Stimulated activated CD4-positive, alpha-beta T cell treated with anti-CD3 and anti-CD28 coated beads, Interleukin-4, amount 100 ng/mL, for 4 hours (primary cell): ENCODE data around the gene KRTAP3-2.
"Not testable (repeated sequence)": the region's sequence is repeated elsewhere in the genome, so short reads cannot be mapped to it uniquely, and the experiment has no call there.

Experiments used
- DNase-seq, 2 experiments: peaks; one replicate each; pipeline ENCODE4 v3.0.0-alpha.2; 2020

The KRTAP3-2 gene

DNA sequence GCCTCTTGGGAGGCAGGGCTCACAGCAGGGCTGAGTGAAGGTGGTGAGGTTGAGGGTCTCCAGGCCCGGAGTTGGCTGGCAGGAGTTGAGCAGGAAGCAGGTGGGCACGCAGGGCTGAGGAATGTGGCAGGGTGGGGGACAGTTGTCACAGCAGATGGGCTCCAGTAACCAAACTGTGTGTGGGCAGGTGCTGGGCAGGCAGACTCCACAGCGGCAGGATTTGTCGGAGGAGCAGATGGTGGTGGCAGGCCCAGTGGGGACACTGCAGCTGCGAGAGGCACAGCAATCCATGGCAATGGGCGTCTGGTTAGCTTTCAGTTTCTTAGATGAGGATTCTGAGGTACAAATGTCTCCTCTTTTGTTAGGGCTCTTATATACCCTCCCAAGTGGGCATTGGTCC lies at the start of gene KRTAP3-2:
TSS of gene KRTAP3-2 (minus strand) at position 344 of the 400 bp plus-strand sequence. CDS start at position 291, 53 bp downstream.
- DNase-seq = not testable (repeated sequence)

DNA sequence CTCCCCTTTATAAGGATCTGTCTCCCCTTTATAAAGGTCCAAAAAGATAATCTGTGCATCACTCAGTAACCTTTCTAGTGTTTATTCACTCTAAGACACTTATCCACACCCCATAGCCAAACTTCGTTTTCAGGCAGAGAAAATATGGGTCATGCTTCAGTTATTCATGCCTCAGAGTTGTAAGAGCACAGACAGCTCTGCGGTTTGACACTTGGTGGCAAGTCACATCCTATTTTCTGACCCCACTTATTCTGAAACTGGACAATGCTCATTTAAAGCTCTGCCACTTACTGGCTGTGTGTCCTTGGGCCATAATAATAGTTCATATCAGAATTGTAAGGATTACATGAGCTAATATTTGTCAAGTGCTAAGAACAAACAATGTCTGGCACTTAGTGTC lies 49.4 kb upstream of the KRTAP3-2 start:
- no peak for DNase-seq

DNA sequence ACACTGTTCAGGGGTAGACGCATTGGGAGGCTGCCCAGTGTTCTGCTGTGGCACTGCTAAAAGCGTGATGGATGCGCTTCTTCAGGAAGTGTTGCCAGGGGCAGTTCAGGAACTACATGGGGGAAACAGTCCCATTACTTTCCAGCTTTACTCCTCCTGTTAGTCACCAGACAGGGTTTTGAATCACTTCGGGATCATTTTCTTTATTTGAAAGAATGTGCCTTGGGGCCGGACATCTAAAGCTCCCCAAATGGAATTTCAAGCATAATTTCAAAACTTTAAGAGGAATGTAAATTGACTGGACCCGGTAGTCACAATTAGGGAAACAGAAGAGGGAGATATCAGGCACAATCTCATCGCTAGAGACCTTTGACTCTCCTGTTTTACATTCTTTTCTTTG lies 48.7 kb upstream of the KRTAP3-2 start:
- no peak for DNase-seq

DNA sequence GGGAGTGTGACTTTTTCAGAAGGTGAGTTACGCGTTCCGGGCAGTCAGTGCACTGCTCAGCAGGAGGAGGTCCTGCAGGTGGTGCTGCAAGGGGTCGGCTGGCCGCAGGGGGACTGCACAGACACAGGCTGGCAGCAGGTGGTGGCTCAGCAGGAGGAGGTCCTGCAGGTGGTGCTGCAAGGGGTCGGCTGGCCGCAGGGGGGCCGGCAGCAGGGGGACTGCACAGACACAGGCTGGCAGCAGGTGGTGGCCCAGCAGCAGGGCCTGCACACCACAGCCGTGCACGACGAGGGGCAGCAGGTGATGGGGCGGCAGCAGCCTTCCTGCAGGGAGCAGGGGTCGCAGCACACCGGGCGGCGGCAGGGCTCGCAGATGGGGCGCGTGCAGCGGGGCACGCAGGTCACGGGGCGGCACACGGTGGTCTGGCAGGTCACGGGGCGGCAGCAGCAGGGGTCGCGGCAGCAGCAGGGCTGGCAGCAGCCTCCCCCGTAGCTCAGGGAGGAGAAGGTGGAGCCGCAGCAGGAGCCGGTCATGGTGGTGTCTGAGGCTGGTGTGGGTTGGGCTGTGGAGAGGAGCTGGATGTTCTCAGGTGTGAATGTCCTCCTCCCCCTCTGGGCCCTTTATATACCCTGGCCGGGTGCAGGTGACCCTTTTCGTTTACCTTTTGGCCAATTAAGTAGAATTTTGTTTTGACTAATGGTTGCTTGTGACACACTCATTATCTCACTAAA lies 47.2 kb upstream of the KRTAP3-2 start, which contains the start of gene KRTAP2-1:
TSS of gene KRTAP2-1 (minus strand) at position 582 of the 731 bp plus-strand sequence. CDS start at position 533, 49 bp downstream.
- not testable (repeated sequence) for DNase-seq

DNA sequence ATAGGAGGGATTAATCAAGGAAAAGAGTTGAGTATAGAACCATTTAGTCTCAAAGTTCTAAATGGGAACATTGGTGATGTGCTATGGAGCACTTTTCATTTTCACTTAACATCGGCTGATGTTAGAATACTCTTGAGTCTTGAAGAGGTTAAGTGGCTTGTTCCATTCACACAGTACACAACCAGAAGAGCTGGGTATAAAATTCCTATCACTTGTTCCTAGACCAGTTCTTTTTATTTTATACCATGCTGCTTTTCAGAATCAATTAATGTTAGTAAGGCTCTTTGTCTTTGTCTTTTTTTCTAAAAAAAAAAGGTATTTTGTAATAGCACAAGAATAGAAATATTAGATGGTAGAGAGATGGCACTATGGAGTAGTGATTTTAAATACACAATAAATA lies 43.2 kb upstream of the KRTAP3-2 start:
- no peak for DNase-seq

DNA sequence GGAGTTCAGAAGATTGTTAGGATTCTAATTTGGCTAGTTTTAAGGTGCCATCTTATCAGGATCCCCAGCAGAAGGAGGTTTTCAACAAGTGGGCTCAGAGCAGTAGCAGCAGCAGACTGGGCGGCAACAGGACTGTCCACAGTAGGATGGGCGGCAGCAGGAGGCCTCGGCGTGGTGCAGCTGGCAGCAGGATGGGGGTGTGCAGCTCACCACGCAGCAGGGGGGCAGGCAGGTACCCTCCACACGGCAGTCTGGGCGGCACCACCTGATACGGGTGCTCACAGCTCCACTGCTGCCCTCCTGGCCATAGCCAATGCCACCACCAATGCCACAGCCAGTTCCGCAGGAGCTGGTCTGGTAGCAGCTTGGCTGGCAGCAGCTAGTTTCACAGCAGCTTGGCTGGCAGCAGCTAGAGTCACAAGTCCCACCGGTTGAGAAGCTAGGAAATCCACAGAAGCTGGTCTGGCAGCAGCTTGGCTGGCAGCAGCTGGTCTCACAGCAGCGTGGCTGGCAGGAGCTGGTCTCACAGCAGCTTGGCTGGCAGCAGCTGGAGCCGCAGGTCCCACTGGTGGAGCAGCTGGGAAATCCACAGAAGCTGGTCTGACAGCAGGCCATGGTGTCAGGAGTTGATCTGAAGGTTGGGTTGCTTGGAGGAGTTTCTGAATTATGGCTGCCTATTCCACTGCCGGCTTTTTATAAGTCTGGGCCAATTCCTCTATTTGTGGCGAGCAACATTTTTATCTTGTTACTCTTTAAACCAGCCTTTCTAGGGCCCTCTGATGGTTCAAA lies 41.3 kb upstream of the KRTAP3-2 start, which contains the start of gene KRTAP1-1:
TSS of gene KRTAP1-1 (minus strand) at position 668 of the 789 bp plus-strand sequence. CDS start at position 615, 53 bp downstream.
- not testable (repeated sequence) for DNase-seq

DNA sequence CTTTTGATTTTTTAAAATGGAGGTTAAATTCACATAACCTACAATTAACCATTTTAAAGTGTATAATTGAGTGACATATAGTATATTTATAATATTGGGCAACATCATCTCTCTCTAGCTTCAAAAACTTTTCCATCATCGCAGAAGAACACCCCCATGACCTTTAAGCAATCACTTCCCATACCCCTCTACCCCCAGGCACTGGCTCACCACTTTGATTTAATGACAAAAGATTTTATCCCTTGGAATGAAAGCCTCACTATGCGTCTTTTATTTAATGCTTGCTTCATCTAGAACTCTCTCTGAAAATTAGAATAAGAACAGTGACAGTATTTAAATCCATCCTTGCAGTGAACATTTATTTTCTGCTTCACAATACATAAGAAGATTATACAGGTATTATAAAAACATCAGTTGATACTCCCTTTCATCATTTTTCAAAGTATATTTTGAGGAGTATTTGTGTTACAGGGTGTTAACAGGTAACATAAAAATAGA lies 38.2 kb upstream of the KRTAP3-2 start:
- DNase-seq = no peak

DNA sequence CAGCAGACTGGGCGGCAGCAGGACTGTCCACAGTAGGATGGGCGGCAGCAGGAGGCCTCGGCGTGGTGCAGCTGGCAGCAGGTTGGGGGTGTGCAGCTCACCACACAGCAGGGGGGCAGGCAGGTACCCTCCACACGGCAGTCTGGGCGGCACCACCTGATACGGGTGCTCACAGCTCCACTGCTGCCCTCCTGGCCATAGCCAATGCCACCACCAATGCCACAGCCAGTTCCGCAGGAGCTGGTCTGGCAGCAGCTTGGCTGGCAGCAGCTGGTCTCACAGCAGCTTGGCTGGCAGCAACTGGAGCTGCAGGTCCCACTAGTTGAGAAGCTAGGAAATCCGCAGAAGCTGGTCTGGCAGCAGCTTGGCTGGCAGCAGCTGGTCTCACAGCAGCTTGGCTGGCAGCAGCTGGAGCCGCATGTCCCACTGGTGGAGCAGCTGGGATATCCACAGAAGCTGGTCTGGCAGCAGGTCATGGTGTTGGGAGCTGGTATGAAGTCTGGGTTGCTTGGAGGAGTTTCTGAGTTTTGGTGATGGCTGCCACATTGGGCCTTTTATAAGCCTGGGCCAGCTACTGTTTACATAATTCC lies 34.7 kb upstream of the KRTAP3-2 start, which contains the start of gene KRTAP1-3:
TSS of gene KRTAP1-3 (minus strand) at position 529 of the 590 bp plus-strand sequence. CDS start at position 476, 53 bp downstream.
- not testable (repeated sequence) for DNase-seq

DNA sequence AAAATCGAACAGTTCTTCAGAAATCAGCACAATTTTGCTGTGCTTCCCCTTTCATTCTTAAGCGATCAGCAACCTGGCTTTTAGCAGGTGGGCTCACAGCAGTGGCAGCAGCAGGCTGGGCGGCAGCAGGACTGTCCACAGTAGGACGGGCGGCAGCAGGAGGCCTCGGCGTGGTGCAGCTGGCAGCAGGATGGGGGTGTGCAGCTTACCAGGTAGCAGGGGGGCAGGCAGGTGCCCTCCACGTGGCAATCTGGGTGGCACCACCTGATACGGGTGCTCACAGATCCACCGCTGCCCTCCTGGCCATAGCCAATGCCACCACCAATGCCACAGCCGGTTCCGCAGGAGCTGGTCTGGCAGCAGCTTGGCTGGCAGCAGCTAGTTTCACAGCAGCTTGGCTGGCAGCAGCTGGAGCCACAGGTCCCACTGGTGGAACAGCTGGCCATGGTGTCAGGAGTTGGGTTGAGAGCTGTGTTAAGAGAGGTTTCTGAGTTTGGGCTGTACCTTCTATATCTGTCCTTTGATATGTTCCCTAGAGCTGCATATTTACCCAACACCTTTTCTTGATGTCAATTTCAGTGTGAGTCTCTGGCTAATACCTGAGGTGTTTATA lies 30.0 kb upstream of the KRTAP3-2 start, which contains the start of gene KRTAP1-4:
TSS of gene KRTAP1-4 (minus strand) at position 563 of the 613 bp plus-strand sequence. CDS start at position 446, 117 bp downstream.
- no peak for DNase-seq

DNA sequence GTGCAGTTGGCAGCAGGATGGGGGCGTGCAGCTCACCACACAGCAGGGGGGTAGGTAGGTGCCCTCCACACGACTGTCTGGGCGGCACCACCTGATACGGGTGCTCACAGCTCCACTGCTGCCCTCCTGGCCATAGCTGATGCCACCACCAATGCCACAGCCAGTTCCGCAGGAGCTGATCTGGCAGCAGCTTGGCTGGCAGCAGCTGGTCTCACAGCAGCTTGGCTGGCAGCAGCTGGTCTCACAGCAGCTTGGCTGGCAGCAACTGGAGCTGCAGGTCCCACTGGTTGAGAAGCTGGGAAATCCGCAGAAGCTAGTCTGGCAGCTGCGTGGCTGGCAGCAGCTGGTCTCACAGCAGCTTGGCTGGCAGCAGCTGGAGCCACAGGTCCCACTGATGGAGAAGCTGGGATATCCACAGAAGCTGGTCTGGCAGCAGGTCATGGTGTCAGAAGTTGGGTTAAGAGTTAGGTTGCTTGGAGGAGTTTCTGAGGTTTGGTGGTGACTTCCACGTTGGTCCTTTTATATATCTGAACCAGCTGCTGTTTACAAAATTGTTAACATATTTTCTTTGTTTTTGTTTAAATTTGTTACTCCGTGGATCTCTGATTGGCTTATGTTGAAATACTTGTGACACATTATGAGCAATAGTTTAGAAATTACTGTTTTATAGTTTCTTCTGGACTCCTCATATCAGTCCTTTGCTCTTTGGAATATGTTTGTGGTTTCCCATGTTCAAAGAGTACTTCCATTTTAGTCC lies 27.2 kb upstream of the KRTAP3-2 start, which contains the start of gene KRTAP1-5:
TSS of gene KRTAP1-5 (minus strand) at position 494 of the 757 bp plus-strand sequence. CDS start at position 441, 53 bp downstream.
- DNase-seq = no peak

DNA sequence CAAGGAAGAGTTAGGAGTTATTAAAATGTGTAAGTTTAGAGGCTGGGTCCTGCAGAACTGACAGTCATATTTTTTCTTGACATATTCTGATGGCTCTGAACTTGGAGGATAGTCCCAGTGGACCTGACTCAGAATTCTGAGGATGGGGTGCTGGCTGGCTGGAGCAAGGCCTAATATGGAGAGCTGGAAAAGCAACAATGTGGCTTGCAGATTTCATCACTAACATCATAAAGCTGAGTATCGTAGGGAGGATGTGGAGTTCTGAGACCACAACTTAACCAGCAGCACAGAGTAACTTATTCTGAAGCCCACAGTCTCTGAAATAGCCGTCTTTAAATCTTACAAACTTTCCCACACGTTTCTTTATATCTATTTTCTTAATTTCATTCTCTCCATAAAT lies 25.0 kb upstream of the KRTAP3-2 start:
- DNase-seq = no peak

DNA sequence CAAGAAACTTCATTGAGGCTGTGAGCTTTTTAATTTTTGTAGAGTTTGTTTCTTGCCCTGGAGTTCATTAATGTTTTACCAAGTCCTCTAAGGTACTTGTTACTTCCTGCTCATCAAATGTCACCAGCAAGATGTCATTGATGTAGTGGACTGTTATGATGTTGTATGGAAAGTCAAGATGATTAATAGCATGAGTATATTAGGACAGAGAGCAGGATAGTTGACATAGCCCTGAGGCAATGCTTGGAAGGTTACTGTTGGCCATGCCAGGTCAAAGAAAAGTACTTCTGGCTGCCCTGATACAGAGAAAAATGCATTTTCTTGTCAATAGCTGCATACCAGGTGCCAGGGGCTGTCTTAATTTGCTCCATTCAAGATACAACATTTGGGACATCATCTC lies 20.6 kb upstream of the KRTAP3-2 start:
- DNase-seq = no peak

DNA sequence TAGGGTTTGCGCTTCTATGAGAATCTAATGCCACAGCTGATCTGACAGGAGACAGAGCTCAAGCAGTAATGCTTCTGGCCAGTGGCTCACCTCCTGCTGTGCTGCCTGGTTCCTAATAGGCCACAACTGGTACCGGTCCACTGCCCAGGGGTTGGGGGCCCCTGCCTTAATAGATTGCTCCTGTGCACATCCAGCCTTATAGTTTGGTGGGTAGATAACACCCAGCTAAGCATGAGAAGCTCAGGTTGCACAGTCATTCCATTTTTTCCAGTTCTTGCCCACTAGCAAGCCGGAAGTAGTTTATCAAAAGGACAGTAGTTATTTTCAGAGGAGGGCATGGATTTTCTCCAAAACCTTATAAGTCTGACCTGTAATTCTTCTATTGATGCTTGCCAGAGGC lies 19.7 kb upstream of the KRTAP3-2 start:
- no peak for DNase-seq

DNA sequence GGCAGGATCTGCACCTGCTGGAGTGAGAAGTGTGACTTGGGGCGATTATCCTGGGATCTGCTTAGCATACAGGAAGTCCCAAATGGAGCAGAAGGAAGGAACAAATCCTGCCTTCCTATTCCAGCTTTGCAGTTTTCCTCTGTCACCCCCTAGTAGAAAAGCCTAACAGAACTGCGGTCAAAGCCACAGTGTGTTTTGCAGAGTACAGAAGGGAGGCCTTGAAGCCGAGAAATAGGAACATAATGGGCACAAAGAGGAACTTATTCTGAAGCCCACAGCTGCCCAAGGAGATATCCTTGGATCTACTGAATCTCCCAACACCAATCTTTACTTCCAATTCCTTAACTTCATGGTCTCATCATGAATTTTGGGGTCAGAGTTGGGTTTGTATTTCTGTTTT lies 18.8 kb upstream of the KRTAP3-2 start:
- DNase-seq = no peak

DNA sequence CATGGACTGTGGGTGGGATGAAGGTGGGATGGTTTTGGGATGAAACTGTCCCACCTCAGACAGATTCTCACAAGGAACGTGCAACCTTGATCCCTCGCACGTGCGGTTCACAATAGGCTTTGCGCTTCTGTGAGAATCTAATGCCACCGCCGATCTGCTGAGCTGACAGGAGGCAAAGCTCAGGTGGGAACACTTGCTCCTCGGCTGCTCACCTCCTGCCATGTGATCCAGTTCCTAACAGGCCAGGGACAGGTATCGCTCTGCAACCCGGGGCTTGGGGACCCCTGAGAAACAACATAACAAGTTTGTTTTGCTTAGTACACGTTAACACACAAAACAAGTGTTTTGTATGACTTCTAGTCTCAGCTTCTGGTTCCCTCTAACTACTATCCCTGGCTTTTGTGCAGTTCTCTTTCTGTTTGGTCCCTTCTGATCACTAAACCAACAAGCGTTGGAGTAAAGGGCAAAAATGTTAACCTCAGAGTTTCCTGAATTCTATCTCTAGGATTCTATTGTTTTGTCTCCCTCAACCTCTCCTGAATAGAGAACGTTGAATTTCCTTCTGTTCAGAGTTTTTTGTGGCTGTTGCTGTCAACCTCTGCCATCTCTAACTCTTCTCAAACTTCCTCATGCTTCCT lies 17.0 kb upstream of the KRTAP3-2 start:
- DNase-seq = no peak

DNA sequence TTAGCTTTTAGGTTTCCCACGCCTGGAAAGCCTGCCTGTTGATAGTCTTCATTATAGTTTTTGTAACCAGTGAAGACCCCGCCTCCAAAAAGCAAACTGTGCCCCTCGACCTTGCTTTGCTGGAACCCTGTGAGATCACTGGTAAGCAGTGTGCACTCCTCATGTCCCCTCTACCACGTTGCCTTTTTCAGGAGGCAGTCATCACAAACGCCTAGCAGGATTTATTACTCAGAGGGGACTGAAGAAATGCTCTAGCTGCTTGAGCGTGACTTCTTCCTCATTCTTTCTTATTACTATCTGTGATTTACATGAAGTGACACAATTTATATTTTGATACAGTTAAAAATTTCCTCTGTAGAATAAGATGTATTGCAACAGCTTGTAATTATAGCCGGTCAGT lies 15.7 kb upstream of the KRTAP3-2 start:
- DNase-seq = no peak

DNA sequence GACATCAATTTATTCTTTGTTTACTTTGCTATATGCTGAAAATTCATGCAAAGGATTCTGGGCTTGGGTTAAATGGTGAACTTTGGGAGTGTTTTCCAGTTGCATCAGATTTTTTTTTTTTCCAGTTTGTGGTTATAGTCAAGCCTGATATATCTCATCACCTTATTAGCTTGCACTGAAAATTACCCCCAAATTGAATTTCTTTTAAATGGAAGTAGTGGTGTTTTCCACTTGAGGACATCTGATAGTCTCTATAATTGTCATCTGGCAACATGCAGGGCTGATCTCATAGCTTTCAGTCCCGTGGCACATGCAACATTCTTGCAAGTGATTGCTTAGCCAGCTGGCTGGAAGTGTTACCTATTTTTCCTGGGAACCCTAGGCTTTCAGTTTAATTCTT lies 13.9 kb upstream of the KRTAP3-2 start:
- DNase-seq = no peak

DNA sequence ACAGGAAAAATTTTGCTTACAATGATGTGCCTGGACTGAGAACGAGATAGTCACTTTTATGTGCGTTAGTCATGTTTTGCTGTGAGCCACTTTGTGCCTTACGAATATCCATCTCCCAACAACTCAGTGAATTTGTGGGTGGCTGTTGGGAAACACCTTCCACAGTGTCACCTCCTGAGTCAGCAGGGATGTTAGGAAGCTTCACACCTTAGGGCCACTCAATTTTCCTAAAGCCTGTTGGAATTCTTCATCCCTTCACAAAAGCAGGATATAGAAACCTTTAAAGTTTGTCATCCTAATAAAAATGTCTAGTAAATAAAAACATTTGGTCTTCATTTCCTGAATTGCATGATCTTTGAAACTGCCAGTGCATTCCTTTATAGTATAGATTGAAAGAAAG lies 13.5 kb upstream of the KRTAP3-2 start:
- DNase-seq = no peak

DNA sequence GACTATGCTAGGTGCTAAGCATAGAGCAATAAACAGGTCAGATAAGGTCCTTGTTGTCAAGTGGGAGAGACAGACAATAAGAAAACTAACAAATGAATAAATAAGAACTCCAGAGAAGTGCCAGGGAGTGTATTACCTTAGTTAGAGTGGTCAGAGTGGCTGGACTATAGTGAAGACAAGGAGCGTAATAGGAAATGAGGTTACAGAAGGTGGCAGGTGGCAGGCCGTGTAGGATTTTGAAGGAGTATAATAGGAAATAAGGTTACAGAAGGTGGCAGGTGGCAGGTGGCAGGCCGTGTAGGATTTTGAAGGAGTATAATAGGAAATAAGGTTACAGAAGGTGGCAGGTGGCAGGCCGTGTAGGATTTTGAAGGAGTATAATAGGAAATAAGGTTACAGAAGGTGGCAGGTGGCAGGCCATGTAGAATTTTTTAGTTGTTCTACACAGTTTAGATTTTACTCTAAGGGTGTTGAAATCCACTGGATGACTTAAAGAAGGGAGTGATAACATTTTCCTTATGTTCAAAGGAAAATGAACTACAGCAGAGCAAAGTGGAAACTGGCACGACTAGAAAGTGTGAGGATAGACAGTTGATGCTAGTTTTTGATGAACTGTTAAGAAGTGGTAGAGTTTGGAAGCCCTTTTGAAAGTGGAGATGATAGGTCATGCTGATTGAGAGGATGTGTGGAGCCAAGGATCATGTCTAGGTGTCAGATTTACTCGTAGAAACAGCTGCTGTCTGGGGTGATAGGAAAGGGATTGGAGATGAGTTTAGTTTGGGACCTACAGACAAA lies 12.8 kb upstream of the KRTAP3-2 start:
- no peak for DNase-seq

DNA sequence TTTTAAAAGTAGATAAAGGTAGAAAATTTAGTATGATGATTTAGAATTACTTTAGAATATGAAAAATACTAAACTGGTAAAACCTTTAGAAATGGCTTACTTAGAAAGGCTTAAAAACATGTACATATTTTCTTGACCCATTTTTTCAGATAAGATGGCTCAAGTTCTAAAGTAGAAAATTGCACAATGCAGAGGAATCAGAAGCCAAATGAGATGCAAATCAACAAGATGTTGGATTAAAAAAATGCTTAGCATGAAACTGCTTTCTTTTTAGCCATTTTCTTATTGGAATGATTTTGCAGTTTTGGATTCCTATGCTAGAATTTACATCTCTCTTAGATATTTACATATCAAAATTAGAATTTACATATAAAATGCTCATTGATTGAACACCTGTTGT lies 10.7 kb upstream of the KRTAP3-2 start:
- no peak for DNase-seq
